Measurements from ENCODE around the gene KRTAP4-1.
"Not testable (repeated sequence)": the region's sequence is repeated elsewhere in the genome, so short reads cannot be mapped to it uniquely, and the experiment has no call there.

KRTAP4-1 gene

GRCh38 chr17:41199421-41200078 lies 14.8 kb upstream of the KRTAP4-1 start:
- H3K9ac ChIP-seq (ENCODE audit: low read depth, low read length), result no peak overlapping the region
- H3K27ac ChIP-seq (ENCODE audit: low read depth, low read length), result no peak overlapping the region
- H3K4me1 ChIP-seq (ENCODE audit: control insufficient read depth, insufficient read depth, low read length), result no peaks in the 10 kb centered on the region
- H3K27me3 ChIP-seq (ENCODE audit: control insufficient read depth, insufficient read depth, low read length), result no peaks in the 10 kb centered on the region
- no peak overlapping the region for H3K4me3 ChIP-seq (ENCODE audit: low read depth, low read length)
- H3K36me3 ChIP-seq (ENCODE audit: control insufficient read depth, insufficient read depth, low read length), result no peaks in the 10 kb centered on the region
- no peaks in the 10 kb centered on the region for H3K9me3 ChIP-seq (ENCODE audit: control insufficient read depth, insufficient read depth, low read length)

GRCh38 chr17:41196068-41196467 lies 11.4 kb upstream of the KRTAP4-1 start:
- Histone ChIP-seq H3K4me3 (ENCODE audit: low read depth, low read length) (no peak overlapping the region), H3K36me3 (ENCODE audit: control insufficient read depth, insufficient read depth, low read length) (no peaks in the 10 kb centered on the region), H3K9ac (ENCODE audit: low read depth, low read length) (no peak overlapping the region), H3K9me3 (ENCODE audit: control insufficient read depth, insufficient read depth, low read length) (no peaks in the 10 kb centered on the region), H3K27me3 (ENCODE audit: control insufficient read depth, insufficient read depth, low read length) (no peaks in the 10 kb centered on the region), H3K4me1 (ENCODE audit: control insufficient read depth, insufficient read depth, low read length) (no peaks in the 10 kb centered on the region), H3K27ac (ENCODE audit: low read depth, low read length) (no peak overlapping the region)

- no peaks in the 10 kb centered on the region for H3K36me3 ChIP-seq (ENCODE audit: control insufficient read depth, insufficient read depth, low read length)
- H3K27me3 ChIP-seq (ENCODE audit: control insufficient read depth, insufficient read depth, low read length), result no peaks in the 10 kb centered on the region
- no peak overlapping the region for H3K9ac ChIP-seq (ENCODE audit: low read depth, low read length)
Measured at GRCh38 chr17:41190328-41190727, 5.6 kb upstream of the KRTAP4-1 start.

DNA sequence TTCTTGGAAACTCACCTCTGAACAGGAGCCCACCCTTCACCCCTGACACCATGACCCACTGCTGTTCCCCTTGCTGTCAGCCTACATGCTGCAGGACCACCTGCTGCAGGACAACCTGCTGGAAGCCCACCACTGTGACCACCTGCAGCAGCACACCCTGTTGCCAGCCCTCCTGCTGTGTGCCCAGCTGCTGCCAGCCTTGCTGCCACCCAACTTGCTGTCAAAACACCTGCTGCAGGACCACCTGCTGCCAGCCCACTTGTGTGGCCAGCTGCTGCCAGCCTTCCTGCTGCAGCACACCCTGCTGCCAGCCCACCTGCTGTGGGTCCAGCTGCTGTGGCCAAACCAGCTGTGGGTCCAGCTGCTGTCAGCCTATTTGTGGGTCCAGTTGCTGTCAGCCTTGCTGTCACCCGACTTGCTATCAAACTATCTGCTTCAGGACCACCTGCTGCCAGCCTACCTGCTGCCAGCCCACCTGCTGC lies 5.2 kb upstream of the KRTAP4-1 start, which contains the start of gene KRTAP9-1:
Gene KRTAP9-1, plus strand, starts transcription at position 51 of the 482 bp plus-strand sequence. Its CDS starts 0 bp downstream, at position 51.
- not testable (repeated sequence) for H3K9me3 ChIP-seq (ENCODE audit: control insufficient read depth, insufficient read depth, low read length); H3K36me3 ChIP-seq (ENCODE audit: control insufficient read depth, insufficient read depth, low read length); H3K27me3 ChIP-seq (ENCODE audit: control insufficient read depth, insufficient read depth, low read length); H3K9ac ChIP-seq (ENCODE audit: low read depth, low read length); H3K27ac ChIP-seq (ENCODE audit: low read depth, low read length); H3K4me1 ChIP-seq (ENCODE audit: control insufficient read depth, insufficient read depth, low read length); H3K4me3 ChIP-seq (ENCODE audit: low read depth, low read length)

More at GRCh38 chr17:41190328-41190727, 5.6 kb upstream of the KRTAP4-1 start:
- Histone ChIP-seq H3K4me1 (ENCODE audit: control insufficient read depth, insufficient read depth, low read length) (no peaks in the 10 kb centered on the region), H3K4me3 (ENCODE audit: low read depth, low read length) (no peak overlapping the region), H3K27ac (ENCODE audit: low read depth, low read length) (no peak overlapping the region), H3K9me3 (ENCODE audit: control insufficient read depth, insufficient read depth, low read length) (no peaks in the 10 kb centered on the region)

DNA sequence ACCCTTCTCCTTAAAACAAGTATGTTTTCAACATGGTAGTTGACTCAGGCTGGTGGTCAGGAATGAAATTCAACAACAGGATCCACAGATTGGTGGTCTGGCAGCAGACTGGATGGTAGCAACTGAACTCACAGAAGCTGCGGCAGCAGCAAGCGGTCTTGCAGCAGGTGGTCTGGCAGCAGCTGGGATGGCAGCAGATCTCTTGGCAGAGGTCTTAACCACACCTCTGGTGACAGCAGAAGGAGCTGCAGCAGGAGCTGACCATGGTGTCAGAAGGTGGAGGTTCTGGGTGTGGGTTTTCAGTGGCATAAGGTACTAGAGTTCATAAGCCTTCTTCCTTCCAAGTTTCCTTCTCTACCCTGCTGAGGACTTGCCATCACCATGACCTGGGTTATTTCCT lies 2.2 kb upstream of the KRTAP4-1 start:
- Histone ChIP-seq H3K27ac (ENCODE audit: low read depth, low read length) (no peak overlapping the region), H3K27me3 (ENCODE audit: control insufficient read depth, insufficient read depth, low read length) (no peaks in the 10 kb centered on the region), H3K9me3 (ENCODE audit: control insufficient read depth, insufficient read depth, low read length) (no peaks in the 10 kb centered on the region), H3K4me3 (ENCODE audit: low read depth, low read length) (no peak overlapping the region), H3K36me3 (ENCODE audit: control insufficient read depth, insufficient read depth, low read length) (no peaks in the 10 kb centered on the region), H3K9ac (ENCODE audit: low read depth, low read length) (no peak overlapping the region), H3K4me1 (ENCODE audit: control insufficient read depth, insufficient read depth, low read length) (no peaks in the 10 kb centered on the region)

- H3K9ac ChIP-seq (ENCODE audit: low read depth, low read length), result no peak overlapping the region
- no peaks in the 10 kb centered on the region for H3K9me3 ChIP-seq (ENCODE audit: control insufficient read depth, insufficient read depth, low read length)
- H3K4me3 ChIP-seq (ENCODE audit: low read depth, low read length), result no peak overlapping the region
- H3K27me3 ChIP-seq (ENCODE audit: control insufficient read depth, insufficient read depth, low read length), result no peaks in the 10 kb centered on the region
- H3K27ac ChIP-seq (ENCODE audit: low read depth, low read length), result no peak overlapping the region
- H3K4me1 ChIP-seq (ENCODE audit: control insufficient read depth, insufficient read depth, low read length), result no peaks in the 10 kb centered on the region
- no peaks in the 10 kb centered on the region for H3K36me3 ChIP-seq (ENCODE audit: control insufficient read depth, insufficient read depth, low read length)
Measured at GRCh38 chr17:41185001-41185400, 290 bp upstream of the KRTAP4-1 start.

- H3K9ac ChIP-seq (ENCODE audit: low read depth, low read length), result no peak overlapping the region
- no peaks in the 10 kb centered on the region for H3K36me3 ChIP-seq (ENCODE audit: control insufficient read depth, insufficient read depth, low read length)
- no peak overlapping the region for H3K4me3 ChIP-seq (ENCODE audit: low read depth, low read length)
- H3K27me3 ChIP-seq (ENCODE audit: control insufficient read depth, insufficient read depth, low read length), result no peaks in the 10 kb centered on the region
- H3K9me3 ChIP-seq (ENCODE audit: control insufficient read depth, insufficient read depth, low read length), result no peaks in the 10 kb centered on the region
- H3K4me1 ChIP-seq (ENCODE audit: control insufficient read depth, insufficient read depth, low read length), result no peaks in the 10 kb centered on the region
- H3K27ac ChIP-seq (ENCODE audit: low read depth, low read length), result no peak overlapping the region
Measured at GRCh38 chr17:41178843-41179616, 5.7 kb downstream of the KRTAP4-1 start.

GRCh38 chr17:41178341-41178740 lies 6.4 kb downstream of the KRTAP4-1 start:
- no peak overlapping the region for H3K27ac ChIP-seq (ENCODE audit: low read depth, low read length)
- no peaks in the 10 kb centered on the region for H3K9me3 ChIP-seq (ENCODE audit: control insufficient read depth, insufficient read depth, low read length)
- no peaks in the 10 kb centered on the region for H3K4me1 ChIP-seq (ENCODE audit: control insufficient read depth, insufficient read depth, low read length)
- H3K36me3 ChIP-seq (ENCODE audit: control insufficient read depth, insufficient read depth, low read length), result no peaks in the 10 kb centered on the region
- no peak overlapping the region for H3K4me3 ChIP-seq (ENCODE audit: low read depth, low read length)
- no peaks in the 10 kb centered on the region for H3K27me3 ChIP-seq (ENCODE audit: control insufficient read depth, insufficient read depth, low read length)
- no peak overlapping the region for H3K9ac ChIP-seq (ENCODE audit: low read depth, low read length)

GRCh38 chr17:41177727-41178271 lies 6.9 kb downstream of the KRTAP4-1 start, which contains the start of gene KRTAP4-2:
KRTAP4-2 (minus strand) TSS chr17:41178221; CDS start chr17:41178164, 57 bp downstream.
- Histone ChIP-seq H3K27me3 (ENCODE audit: control insufficient read depth, insufficient read depth, low read length) (no peaks in the 10 kb centered on the region), H3K4me3 (ENCODE audit: low read depth, low read length) (no peak within 1 kb of the TSS), H3K27ac (ENCODE audit: low read depth, low read length) (no peak within 1 kb of the TSS), H3K4me1 (ENCODE audit: control insufficient read depth, insufficient read depth, low read length) (no peaks in the 10 kb centered on the region), H3K9me3 (ENCODE audit: control insufficient read depth, insufficient read depth, low read length) (no peaks in the 10 kb centered on the region), H3K36me3 (ENCODE audit: control insufficient read depth, insufficient read depth, low read length) (no peaks in the 10 kb centered on the region), H3K9ac (ENCODE audit: low read depth, low read length) (no peak within 1 kb of the TSS)

DNA sequence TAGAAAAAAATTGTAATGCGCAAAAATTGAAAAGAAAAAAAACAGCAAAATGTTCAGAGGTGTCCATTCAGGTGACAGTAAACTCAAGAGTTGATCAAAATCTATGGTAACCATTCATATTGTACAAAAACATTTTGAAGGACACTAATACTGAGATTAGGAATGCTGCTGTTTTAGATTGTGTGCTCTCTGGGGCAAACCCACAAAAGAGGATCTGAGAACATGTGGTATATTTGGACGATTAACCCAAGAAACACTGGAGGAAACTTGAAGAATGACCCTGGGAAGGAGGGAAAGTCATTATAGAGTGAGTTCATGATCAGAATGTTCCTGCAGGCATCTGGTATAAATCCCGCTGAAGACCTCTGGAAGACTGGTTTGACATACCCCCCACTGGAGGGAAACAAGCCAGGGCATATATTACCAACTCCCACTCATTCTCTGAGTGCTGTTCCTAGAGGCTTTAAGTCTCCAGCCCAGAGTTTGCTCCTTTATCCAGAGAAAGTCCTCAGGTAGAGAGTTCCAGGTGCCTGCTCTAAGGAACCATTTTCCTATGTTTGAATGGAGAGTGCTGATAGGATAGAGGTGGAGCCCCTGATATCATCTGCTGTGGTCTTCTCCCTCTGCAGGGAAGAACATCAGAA lies 7.8 kb downstream of the KRTAP4-1 start:
- Histone ChIP-seq H3K27ac (ENCODE audit: low read depth, low read length) (no peak overlapping the region), H3K27me3 (ENCODE audit: control insufficient read depth, insufficient read depth, low read length) (no peaks in the 10 kb centered on the region), H3K4me3 (ENCODE audit: low read depth, low read length) (no peak overlapping the region), H3K4me1 (ENCODE audit: control insufficient read depth, insufficient read depth, low read length) (no peaks in the 10 kb centered on the region), H3K9ac (ENCODE audit: low read depth, low read length) (no peak overlapping the region), H3K9me3 (ENCODE audit: control insufficient read depth, insufficient read depth, low read length) (no peaks in the 10 kb centered on the region), H3K36me3 (ENCODE audit: control insufficient read depth, insufficient read depth, low read length) (no peaks in the 10 kb centered on the region)
